Endothelial cell of hepatic sinusoid (primary cell): ENCODE results near the gene KIAA1217.

ENCODE experiments used
- in situ Hi-C: cut with HindIII; loops from 2 replicates; pipeline ENCODE4 v1.10.0; 2017; ENCODE audit warnings: low sequenced_read_pairs

The KIAA1217 gene

GRCh38 chr10:24385776-24386175, 176.8 kb downstream of the KIAA1217 start:
- in situ Hi-C loops: no loop called here

- in situ Hi-C loops: no loop called here
These were observed 181.3 kb downstream of the KIAA1217 start for GRCh38 chr10:24390146-24390700.

GRCh38 chr10:24390746-24391145, 181.8 kb downstream of the KIAA1217 start:
- in situ Hi-C loops: no loop called here

GRCh38 chr10:24393201-24393600, 184.3 kb downstream of the KIAA1217 start:
- in situ Hi-C loops: no loop called here

GRCh38 chr10:24394461-24395190, 185.7 kb downstream of the KIAA1217 start:
- in situ Hi-C loops: no loop called here

GRCh38 chr10:24396396-24396795, 187.5 kb downstream of the KIAA1217 start:
- in situ Hi-C loops: no loop called here

- in situ Hi-C loops: no loop called here
These were observed 188.7 kb downstream of the KIAA1217 start for GRCh38 chr10:24397662-24398061.

- in situ Hi-C loops: no loop called here
These were observed 195.6 kb downstream of the KIAA1217 start for GRCh38 chr10:24404567-24404966.

GRCh38 chr10:24405635-24406034, 196.7 kb downstream of the KIAA1217 start:
- in situ Hi-C loops: no loop called here

- in situ Hi-C loops: no loop called here
These were observed 198.0 kb downstream of the KIAA1217 start for GRCh38 chr10:24406809-24407483.

GRCh38 chr10:24407928-24408327, 199.0 kb downstream of the KIAA1217 start:
- in situ Hi-C loops: no loop called here

- in situ Hi-C loops: no loop called here
These were observed 199.4 kb downstream of the KIAA1217 start for GRCh38 chr10:24408365-24408764.

- in situ Hi-C loops: no loop called here
These were observed 205.7 kb downstream of the KIAA1217 start for GRCh38 chr10:24414597-24414996.

GRCh38 chr10:24415455-24416125, 206.7 kb downstream of the KIAA1217 start:
- in situ Hi-C loops: no loop called here

- in situ Hi-C loops: no loop called here
These were observed 207.3 kb downstream of the KIAA1217 start for GRCh38 chr10:24416248-24416647.

GRCh38 chr10:24417053-24417452, 208.1 kb downstream of the KIAA1217 start:
- in situ Hi-C loops: no loop called here

GRCh38 chr10:24418532-24418931, 209.6 kb downstream of the KIAA1217 start:
- in situ Hi-C loops: no loop called here

- in situ Hi-C loops: no loop called here
These were observed 210.1 kb downstream of the KIAA1217 start for GRCh38 chr10:24419066-24419465.

- in situ Hi-C loops: no loop called here
These were observed 216.2 kb downstream of the KIAA1217 start for GRCh38 chr10:24425151-24425550.

GRCh38 chr10:24427678-24428409, 218.9 kb downstream of the KIAA1217 start:
- in situ Hi-C loops: no loop called here

- in situ Hi-C loops: no loop called here
These were observed 219.5 kb downstream of the KIAA1217 start for GRCh38 chr10:24428410-24428782.
